Neural cell (in vitro differentiated cells): ENCODE measurements around the gene ASAP3. TPM values are rescaled to one million over a fixed set of nuclear protein-coding genes. Genes with fewer than 3 reads are reported as not detected.

Experiments used
- H2AFZ ChIP-seq: fragments of 200-600, 300-800 bp; sonication (generic), shearing (Covaris generic); 2 replicates; pipeline ENCODE4 v1.6.0; 2014; ENCODE audit warnings: low read depth, mild to moderate bottlenecking, antibody characterized with exemption, low read length, moderate library complexity
- H3F3A ChIP-seq: fragments of 200-600 bp; shearing (Covaris generic); 2 replicates; pipeline ENCODE4 v1.6.1; 2016; ENCODE audit warnings: mild to moderate bottlenecking, moderate library complexity, mixed read lengths, antibody characterized with exemption, low read length; ENCODE audit not compliant: insufficient read depth, poor library complexity, severe bottlenecking
- H3K27ac ChIP-seq: fragments of 200-600, 300-800 bp; sonication (generic), shearing (Covaris generic); 2 replicates; pipeline ENCODE4 v1.5.1; 2014; ENCODE audit warnings: mild to moderate bottlenecking, low read length, moderate library complexity
- H3K27me3 ChIP-seq: fragments of 300-800, 200-600 bp; sonication (generic), shearing (Covaris generic); 2 replicates; pipeline ENCODE4 v1.6.0; 2014; ENCODE audit warnings: mild to moderate bottlenecking, low read depth, low read length, moderate library complexity; ENCODE audit not compliant: insufficient read depth
- H3K36me3 ChIP-seq: fragments of 300-800, 200-600 bp; sonication (generic), shearing (Covaris generic); 2 replicates; pipeline ENCODE4 v1.5.1; 2014; ENCODE audit warnings: mild to moderate bottlenecking, antibody characterized with exemption, low read length, moderate library complexity; ENCODE audit not compliant: insufficient read depth
- H3K4me2 ChIP-seq: fragments of 300-800, 200-600 bp; sonication (generic), shearing (Covaris generic); 2 replicates; pipeline ENCODE4 v1.6.0; 2014; ENCODE audit warnings: mild to moderate bottlenecking, low read length
- H3K4me3 ChIP-seq: fragments of 300-800, 200-600 bp; sonication (generic), shearing (Covaris generic); 2 replicates; pipeline ENCODE4 v1.5.1; 2014; ENCODE audit warnings: mild to moderate bottlenecking, low read length, moderate library complexity
- H3K79me2 ChIP-seq: fragments of 200-600 bp; shearing (Covaris generic); replicated peaks from 2 replicates; pipeline ENCODE4 v1.6.0; 2014; ENCODE audit warnings: mild to moderate bottlenecking, low read length, moderate library complexity; ENCODE audit not compliant: insufficient read depth
- H3K9ac ChIP-seq: fragments of 300-800, 200-600 bp; sonication (generic), shearing (Covaris generic); 2 replicates; pipeline ENCODE4 v1.6.1; 2016; ENCODE audit warnings: mild to moderate bottlenecking, low read length, mixed read lengths
- H3K9me2 ChIP-seq: fragments of 200-600 bp; shearing (Covaris generic); 2 replicates; pipeline ENCODE4 v1.6.1; 2016; ENCODE audit warnings: mild to moderate bottlenecking, low read length, mixed read lengths; ENCODE audit not compliant: insufficient read depth
- H3K9me3 ChIP-seq: fragments of 200-600, 300-800 bp; sonication (generic), shearing (Covaris generic); 2 replicates; pipeline ENCODE4 v1.6.1; 2016; ENCODE audit warnings: mild to moderate bottlenecking, mixed run types, low read length, moderate library complexity, mixed read lengths
- H4K20me1 ChIP-seq: fragments of 200-600 bp; shearing (Covaris generic); 2 replicates; pipeline ENCODE4 v1.6.1; 2016; ENCODE audit warnings: mild to moderate bottlenecking, mixed run types; ENCODE audit not compliant: insufficient read depth
- CTCF ChIP-seq: fragments of 450-650 bp; IDR thresholded peaks from 2 replicates; pipeline ENCODE4 v1.5.1; 2014; ENCODE audit warnings: antibody characterized with exemption, mild to moderate bottlenecking, moderate library complexity; ENCODE audit not compliant: poor library complexity, severe bottlenecking
- EP300 ChIP-seq: fragments of 450-650 bp; conservative IDR thresholded peaks from 2 replicates; pipeline ENCODE4 v1.6.1; 2014; ENCODE audit warnings: antibody characterized with exemption, mild to moderate bottlenecking, moderate library complexity; ENCODE audit not compliant: poor library complexity, severe bottlenecking
- EZH2 ChIP-seq: fragments of 200-600, 300-800 bp; shearing (Covaris generic), sonication (generic); IDR thresholded peaks from 2 replicates; pipeline ENCODE4 v1.6.1; 2014; ENCODE audit warnings: antibody characterized with exemption, low read length, borderline replicate concordance, mild to moderate bottlenecking; ENCODE audit not compliant: insufficient read depth, poor library complexity, severe bottlenecking
- MXI1 ChIP-seq: fragments of 450-650 bp; conservative IDR thresholded peaks from 2 replicates; pipeline ENCODE4 v1.6.1; 2014; ENCODE audit warnings: antibody characterized with exemption, mild to moderate bottlenecking; ENCODE audit not compliant: poor library complexity, severe bottlenecking
- POLR2AphosphoS5 ChIP-seq: IDR thresholded peaks from 2 replicates; pipeline ENCODE4 v1.6.1; 2012
- RAD21 ChIP-seq: fragments of 450-650 bp; conservative IDR thresholded peaks from 2 replicates; pipeline ENCODE4 v1.6.1; 2014; ENCODE audit warnings: antibody characterized with exemption, mild to moderate bottlenecking, moderate library complexity
- REST ChIP-seq: IDR thresholded peaks from 2 replicates; pipeline ENCODE4 v1.6.1; 2012; ENCODE audit warnings: borderline replicate concordance
- SMC3 ChIP-seq: fragments of 450-650 bp; conservative IDR thresholded peaks from 2 replicates; pipeline ENCODE4 v1.6.1; 2014; ENCODE audit warnings: antibody characterized with exemption, mild to moderate bottlenecking, moderate library complexity; ENCODE audit not compliant: poor library complexity
- TAF1 ChIP-seq: IDR thresholded peaks from 2 replicates; pipeline ENCODE4 v1.6.1; 2012; ENCODE audit warnings: low read depth
- polyA plus RNA-seq: library from polyadenylated mRNA; depleted of rRNA; stranded (reverse); fragments of >200 nt; gene quantifications from 2 replicates; pipeline ENCODE4 v1.2.3, GENCODE V29; 2014

ASAP3 gene
- polyA plus RNA-seq, 1 donor from 2014 or later, result 24.9 TPM

- Histone ChIP-seq H3K9ac (no peak overlapping the region), H3K36me3 (no peaks in the 10 kb centered on the region), H3K79me2 (peaks cover 4% of the 10 kb centered on the region), H3K4me2 (no peak overlapping the region), H3K27me3 (no peaks in the 10 kb centered on the region), H3F3A (no peaks in the 10 kb centered on the region), H2AFZ (no peak overlapping the region), H3K4me3 (no peak overlapping the region), H3K9me3 (no peaks in the 10 kb centered on the region), H3K9me2 (no peaks in the 10 kb centered on the region), H3K27ac (no peak overlapping the region), H4K20me1 (no peaks in the 10 kb centered on the region)
- TF ChIP-seq RAD21 (no peak), POLR2AphosphoS5 (no peak)
Measured at GRCh38 chr1:23469372-23469982, 14.5 kb downstream of the ASAP3 start.

GRCh38 chr1:23466423-23466989 lies 17.5 kb downstream of the ASAP3 start:
- Histone ChIP-seq H3K79me2 (peaks cover 4% of the 10 kb centered on the region), H3F3A (no peaks in the 10 kb centered on the region), H4K20me1 (no peaks in the 10 kb centered on the region), H3K9ac (no peak overlapping the region), H3K27me3 (no peaks in the 10 kb centered on the region), H3K36me3 (no peaks in the 10 kb centered on the region), H3K4me3 (no peak overlapping the region), H3K9me2 (no peaks in the 10 kb centered on the region), H3K27ac (no peak overlapping the region), H3K9me3 (no peaks in the 10 kb centered on the region), H3K4me2 (no peak overlapping the region), H2AFZ (no peak overlapping the region)
- TF ChIP-seq SMC3 (no peak), TAF1 (no peak), EZH2 (no peak), POLR2AphosphoS5 (no peak), MXI1 (no peak), REST (no peak), CTCF (no peak), RAD21 (no peak), EP300 (no peak)
